DMS79 treated with DMSO at 0.1 percent for 48 hours (cell line): ENCODE data around the gene CDH2.

ENCODE experiments used
- DNase-seq: peaks from one replicate; lab custom pipeline; 2025; lab: John Stamatoyannopoulos, UW

Gene CDH2

GRCh38 chr18:28043631-28044030 lies 133.3 kb downstream of the CDH2 start:
- no peak for DNase-seq

GRCh38 chr18:28041366-28041765 lies 135.6 kb downstream of the CDH2 start:
- DNase-seq, result no peak

- no peak for DNase-seq
Observed at GRCh38 chr18:28040716-28041115, 136.2 kb downstream of the CDH2 start.

- DNase-seq, result no peak
Observed at GRCh38 chr18:28040211-28040610, 136.7 kb downstream of the CDH2 start.

- DNase-seq, result no peak
Observed at GRCh38 chr18:28039691-28040090, 137.2 kb downstream of the CDH2 start.

- DNase-seq, result no peak
Observed at GRCh38 chr18:28039078-28039477, 137.9 kb downstream of the CDH2 start.

GRCh38 chr18:28036488-28036887 lies 140.4 kb downstream of the CDH2 start:
- no peak for DNase-seq

- DNase-seq, result no peak
Observed at GRCh38 chr18:28034567-28034966, 142.4 kb downstream of the CDH2 start.

- no peak for DNase-seq
Observed at GRCh38 chr18:28032177-28032576, 144.8 kb downstream of the CDH2 start.

GRCh38 chr18:28030458-28030857 lies 146.5 kb downstream of the CDH2 start:
- DNase-seq, result no peak

GRCh38 chr18:28027755-28028154 lies 149.2 kb downstream of the CDH2 start:
- DNase-seq, result no peak

GRCh38 chr18:28019425-28020108 lies 157.4 kb downstream of the CDH2 start:
- DNase-seq, result no peak

GRCh38 chr18:28018351-28018750 lies 158.6 kb downstream of the CDH2 start:
- DNase-seq, result no peak

- no peak for DNase-seq
Observed at GRCh38 chr18:28015671-28016070, 161.3 kb downstream of the CDH2 start.

GRCh38 chr18:28013066-28013465 lies 163.9 kb downstream of the CDH2 start:
- DNase-seq, result no peak

GRCh38 chr18:28012336-28012735 lies 164.6 kb downstream of the CDH2 start:
- no peak for DNase-seq

GRCh38 chr18:28009589-28009988 lies 167.3 kb downstream of the CDH2 start:
- DNase-seq, result no peak

GRCh38 chr18:28007841-28008240 lies 169.1 kb downstream of the CDH2 start:
- DNase-seq, result no peak

GRCh38 chr18:28005164-28005563 lies 171.8 kb downstream of the CDH2 start:
- no peak for DNase-seq

- DNase-seq, result no peak
Observed at GRCh38 chr18:28004606-28005005, 172.3 kb downstream of the CDH2 start.

- DNase-seq, result no peak
Observed at GRCh38 chr18:28003451-28003850, 173.5 kb downstream of the CDH2 start.

GRCh38 chr18:28002841-28003240 lies 174.1 kb downstream of the CDH2 start:
- DNase-seq, result no peak

GRCh38 chr18:27996801-27997272 lies 180.1 kb downstream of the CDH2 start:
- no peak for DNase-seq

GRCh38 chr18:27995770-27996502 lies 181.0 kb downstream of the CDH2 start:
- DNase-seq, result no peak
